ENCODE data around the gene RANBP1. TPM values are rescaled to one million over a fixed set of nuclear protein-coding genes. Genes with fewer than 3 reads are reported as not detected.
A peak's percentile ranks its signal among the peaks of the same experiment; 100 is the strongest.

The RANBP1 gene
- total and polyA plus RNA-seq, 8 donors, result 63.7 to 184 (median 147) TPM

DNA sequence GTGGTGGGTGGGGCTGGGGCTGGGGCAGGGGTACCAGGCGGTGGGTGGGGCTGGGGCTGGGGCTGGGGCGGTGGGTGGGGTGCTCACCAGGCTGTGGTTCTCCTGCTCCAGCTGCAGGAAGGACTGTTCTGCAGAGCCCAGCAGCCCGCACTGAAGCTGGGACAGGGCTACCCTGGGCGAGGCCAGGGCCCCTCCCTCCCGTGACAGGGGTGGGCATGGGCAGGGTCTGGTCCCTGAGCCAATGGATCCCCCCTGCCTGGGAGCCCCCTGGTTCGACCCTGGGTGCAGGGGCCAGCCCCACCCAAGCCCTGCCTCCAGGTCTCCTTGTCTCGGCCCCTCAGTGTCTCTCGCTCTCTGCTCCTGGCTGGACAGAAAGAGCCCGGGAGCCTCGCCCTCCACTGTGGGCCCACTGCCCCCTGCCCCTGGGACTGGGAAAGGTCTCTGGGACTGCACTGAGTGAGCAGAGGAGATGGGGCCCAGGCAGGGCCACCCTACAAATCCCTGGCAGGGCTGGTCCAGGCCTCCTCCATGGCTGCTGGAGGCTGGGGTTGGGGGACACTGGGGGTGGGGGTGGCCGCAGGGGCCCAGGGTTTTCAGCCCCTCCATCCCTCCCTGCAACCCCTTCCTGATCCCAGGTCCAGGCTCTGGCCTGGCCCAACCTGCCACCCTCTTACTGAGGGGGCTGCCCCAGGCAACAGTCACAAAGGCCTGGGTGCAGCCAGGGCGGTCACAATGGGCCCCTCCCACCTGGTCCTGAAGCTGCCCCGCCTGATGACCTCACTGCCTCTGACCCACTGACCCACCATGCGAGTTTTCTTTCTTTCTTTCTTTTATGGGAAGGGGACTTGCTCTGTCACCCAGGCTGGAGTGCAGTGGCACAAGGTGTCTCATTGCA, 34.7 kb downstream of the RANBP1 start, which contains the start of gene CCDC188:
TSS of gene CCDC188 (minus strand) at position 675 of the 895 bp plus-strand sequence. CDS start at position 606, 69 bp downstream.
- peaks cover 0 to 21% of the 10 kb centered on the region in 2 donors for H3K27me3 ChIP-seq
- no peak within 1 kb of the TSS for H3K4me3 ChIP-seq
- no peaks in the 10 kb centered on the region for H3K9me3 ChIP-seq
- ATAC-seq (no peak), DNase-seq (no peak)
- TF ChIP-seq, protein P1, sequence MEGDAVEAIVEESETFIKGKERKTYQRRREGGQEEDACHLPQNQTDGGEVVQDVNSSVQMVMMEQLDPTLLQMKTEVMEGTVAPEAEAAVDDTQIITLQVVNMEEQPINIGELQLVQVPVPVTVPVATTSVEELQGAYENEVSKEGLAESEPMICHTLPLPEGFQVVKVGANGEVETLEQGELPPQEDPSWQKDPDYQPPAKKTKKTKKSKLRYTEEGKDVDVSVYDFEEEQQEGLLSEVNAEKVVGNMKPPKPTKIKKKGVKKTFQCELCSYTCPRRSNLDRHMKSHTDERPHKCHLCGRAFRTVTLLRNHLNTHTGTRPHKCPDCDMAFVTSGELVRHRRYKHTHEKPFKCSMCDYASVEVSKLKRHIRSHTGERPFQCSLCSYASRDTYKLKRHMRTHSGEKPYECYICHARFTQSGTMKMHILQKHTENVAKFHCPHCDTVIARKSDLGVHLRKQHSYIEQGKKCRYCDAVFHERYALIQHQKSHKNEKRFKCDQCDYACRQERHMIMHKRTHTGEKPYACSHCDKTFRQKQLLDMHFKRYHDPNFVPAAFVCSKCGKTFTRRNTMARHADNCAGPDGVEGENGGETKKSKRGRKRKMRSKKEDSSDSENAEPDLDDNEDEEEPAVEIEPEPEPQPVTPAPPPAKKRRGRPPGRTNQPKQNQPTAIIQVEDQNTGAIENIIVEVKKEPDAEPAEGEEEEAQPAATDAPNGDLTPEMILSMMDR (IDR thresholded peaks at IDR 0.05), result no peak
- H3K27ac ChIP-seq, result no peak within 1 kb of the TSS
- H3K4me1 ChIP-seq, result peaks cover 0 to 2% of the 10 kb centered on the region in 2 donors
- intact Hi-C loops (cut with DNase I), result loop anchor here in 1 of 2 donors (10.0 kb wide), 1 partner anchor 134 kb away; no protein-coding TSS in a partner anchor
- H3K36me3 ChIP-seq, result peaks cover 0 to 1% of the 10 kb centered on the region in 2 donors

DNA sequence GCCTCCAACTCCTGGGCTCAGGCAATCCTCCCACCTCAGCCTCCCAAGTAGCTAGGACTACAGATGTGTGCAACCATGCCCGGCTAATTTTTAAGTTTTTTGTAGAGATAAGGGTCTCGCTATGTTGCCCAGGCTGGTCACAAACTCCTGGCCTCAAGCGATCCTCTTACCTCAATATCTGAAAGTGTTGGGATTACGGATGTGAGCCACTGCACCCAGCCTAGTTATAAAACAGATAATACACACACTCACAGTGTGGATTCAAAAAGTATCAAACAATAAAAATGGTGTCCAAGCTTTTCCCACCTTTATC, 35.3 kb downstream of the RANBP1 start:
- H3K4me1 ChIP-seq, result peaks cover 0 to 4% of the 10 kb centered on the region in 2 donors
- intact Hi-C loops (cut with DNase I), result loop anchor here in 1 of 2 donors (10.0 kb wide), 1 partner anchor 134 kb away; no protein-coding TSS in a partner anchor
- no peak overlapping the region for H3K27ac ChIP-seq
- H3K4me3 ChIP-seq, result no peak overlapping the region
- no peak for DNase-seq
- TF ChIP-seq, protein P1 (IDR thresholded peaks at IDR 0.05), result no peak
- no peaks in the 10 kb centered on the region for H3K36me3 ChIP-seq
- ATAC-seq, result no peak
- no peaks in the 10 kb centered on the region for H3K9me3 ChIP-seq
- H3K27me3 ChIP-seq, result peaks cover 0 to 25% of the 10 kb centered on the region in 2 donors

GRCh38 chr22:20152464-20152890, 36.6 kb downstream of the RANBP1 start:
- no peaks in the 10 kb centered on the region for H3K36me3 ChIP-seq
- ATAC-seq, result no peak
- no peak overlapping the region for H3K4me3 ChIP-seq
- peaks cover 0 to 7% of the 10 kb centered on the region in 2 donors for H3K4me1 ChIP-seq
- peaks cover 0 to 31% of the 10 kb centered on the region in 2 donors for H3K27me3 ChIP-seq
- DNase-seq, result no peak
- no peak overlapping the region for H3K27ac ChIP-seq
- intact Hi-C loops (cut with DNase I), result loop anchor here in 1 of 2 donors (10.0 kb wide), 1 partner anchor 132 kb away; no protein-coding TSS in a partner anchor
- TF ChIP-seq, protein P1 (IDR thresholded peaks at IDR 0.05), result no peak
- no peaks in the 10 kb centered on the region for H3K9me3 ChIP-seq

DNA sequence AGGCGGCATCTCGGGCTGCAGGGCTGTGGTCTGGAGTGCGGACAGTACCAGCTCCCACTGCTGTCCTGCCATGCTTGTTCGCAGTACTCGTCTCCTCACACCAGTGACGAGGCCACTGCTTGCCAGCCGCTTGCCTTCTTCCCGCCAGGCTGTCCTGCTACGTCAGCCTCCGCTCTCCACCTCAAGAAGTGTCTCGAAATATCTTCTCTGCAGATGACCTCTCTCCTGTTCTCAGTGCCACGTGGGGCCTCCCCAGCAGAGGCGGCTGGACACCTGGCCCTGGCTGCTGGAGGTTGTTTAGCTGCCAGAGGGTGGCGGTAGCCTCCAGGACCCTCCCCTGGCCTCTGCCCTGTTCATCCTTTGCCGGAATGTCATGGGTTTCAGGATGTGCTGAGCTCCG, 38.0 kb downstream of the RANBP1 start:
- Histone ChIP-seq H3K4me1 (peaks cover 0 to 7% of the 10 kb centered on the region in 2 donors), H3K27ac (no peak overlapping the region), H3K4me3 (no peak overlapping the region), H3K9me3 (no peaks in the 10 kb centered on the region), H3K27me3 (peaks cover 0 to 31% of the 10 kb centered on the region in 2 donors), H3K36me3 (no peaks in the 10 kb centered on the region)
- intact Hi-C loops (cut with DNase I), result loop anchor here in 1 of 2 donors (10.0 kb wide), 1 partner anchor 131 kb away; no protein-coding TSS in a partner anchor
- TF ChIP-seq, protein P1 (IDR thresholded peaks at IDR 0.05), result no peak
- ATAC-seq (no peak), DNase-seq (no peak)

DNA sequence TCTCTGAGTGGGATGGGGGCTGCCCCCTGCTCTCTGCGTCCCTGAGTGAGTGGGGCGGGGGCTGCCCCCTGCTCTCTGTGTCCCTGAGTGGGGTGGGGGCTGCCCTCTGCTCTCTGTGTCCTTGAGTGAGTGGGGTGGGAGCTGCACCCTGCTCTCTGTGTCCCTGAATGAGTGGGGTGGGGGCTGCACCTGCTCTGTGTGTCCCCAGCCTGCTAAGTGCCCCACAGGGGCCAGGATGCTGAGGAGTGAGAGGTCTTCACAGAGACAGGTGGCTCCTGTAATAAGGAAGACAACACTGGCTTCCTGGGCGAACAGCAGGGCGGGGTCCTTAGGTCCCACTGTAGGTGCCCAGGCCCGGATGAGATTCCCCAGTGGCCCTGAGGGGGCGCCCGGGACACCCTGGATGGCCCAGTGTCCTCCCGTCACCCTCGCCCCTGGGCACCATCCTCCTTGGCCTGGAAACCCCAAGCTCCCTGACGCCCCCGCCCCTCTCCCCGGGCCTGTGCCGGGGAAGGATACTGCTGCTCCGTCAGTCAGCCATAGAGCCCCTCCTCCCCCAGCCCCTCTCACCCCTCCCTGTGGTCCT, 38.8 kb downstream of the RANBP1 start:
- peak overlapping the region in 1 of 2 donors; percentile 22 for H3K4me3 ChIP-seq
- TF ChIP-seq, protein P1 (IDR thresholded peaks at IDR 0.05), result no peak
- peaks cover 0 to 31% of the 10 kb centered on the region in 2 donors for H3K27me3 ChIP-seq
- peaks cover 0 to 7% of the 10 kb centered on the region in 2 donors for H3K4me1 ChIP-seq
- DNase-seq, result no peak
- intact Hi-C loops (cut with DNase I), result loop anchor here (5.0 to 10.0 kb wide), 2 partner anchors 113 to 130 kb away; partner anchors contain the start of gene RTN4R (in 1 of the 2)
- ATAC-seq, result no peak
- no peak overlapping the region for H3K27ac ChIP-seq
- no peaks in the 10 kb centered on the region for H3K36me3 ChIP-seq
- no peaks in the 10 kb centered on the region for H3K9me3 ChIP-seq

Data from left lung (tissue), 10 donors.